K562 (cell line): ENCODE data around the gene CCDC106. TPM values are rescaled to one million over a fixed set of nuclear protein-coding genes. Genes with fewer than 3 reads are reported as not detected.

Source experiments
- ARID1B ChIP-seq: fragments of 450-650 bp; IDR thresholded peaks from 2 replicates; pipeline ENCODE4 v1.6.1; 2016; ENCODE audit warnings: antibody characterized with exemption, mild to moderate bottlenecking, inconsistent platforms
- BCL6 ChIP-seq: fragments of 250-450 bp; sonication (Bioruptor Pico); IDR thresholded peaks from 2 replicates; pipeline ENCODE4 v1.4.0; 2020
- CBFA2T2 ChIP-seq: fragments of 450-650 bp; conservative IDR thresholded peaks from 2 replicates; pipeline ENCODE4 v1.6.1; 2017; ENCODE audit warnings: mild to moderate bottlenecking
- EP300 ChIP-seq: IDR thresholded peaks from 2 replicates; pipeline ENCODE4 v1.6.1; 2012; ENCODE audit warnings: low read length, improper control_type of control experiment
- ETV6 ChIP-seq, 3 experiments: fragments of 150-350 bp in 1 of 3; sonication (generic) in 1 of 3; formaldehyde crosslinking in 1 of 3; IDR thresholded peaks; 2 replicates each; pipeline versions ENCODE4 v1.6.1 to v1.8.0; 2014 to 2022; ENCODE audit warnings: borderline replicate concordance in 2 of 3, low read depth in 2 of 3, antibody characterized with exemption in 1 of 3, low read length in 1 of 3, mild to moderate bottlenecking in 1 of 3, missing genetic modification reagents in 1 of 3
- HEY1 ChIP-seq: fragments of 250-450 bp; sonication (Bioruptor Pico); IDR thresholded peaks from 2 replicates; pipeline ENCODE4 v1.5.0; 2020; ENCODE audit warnings: mild to moderate bottlenecking, moderate library complexity, borderline replicate concordance
- NR1H2 ChIP-seq: sonication (generic); formaldehyde crosslinking; IDR thresholded peaks from 2 replicates; pipeline ENCODE4 v1.4.0; 2020; ENCODE audit warnings: mild to moderate bottlenecking, missing genetic modification reagents
- OTX1 ChIP-seq: fragments of 450-650 bp; formaldehyde crosslinking; IDR thresholded peaks from 2 replicates; pipeline ENCODE4 v1.4.0; 2022; ENCODE audit warnings: mild to moderate bottlenecking
- PPARD ChIP-seq: fragments of 250-450 bp; sonication (Bioruptor Pico); IDR thresholded peaks from 2 replicates; pipeline ENCODE4 v1.8.0; 2022; ENCODE audit warnings: inconsistent platforms, mild to moderate bottlenecking, moderate library complexity
- RFX7 ChIP-seq: fragments of 250-450 bp; sonication (Bioruptor Pico); IDR thresholded peaks from 2 replicates; pipeline ENCODE4 v1.5.1; 2021; ENCODE audit warnings: mild to moderate bottlenecking
- SMARCE1 ChIP-seq: fragments of 450-650 bp; IDR thresholded peaks from 2 replicates; pipeline ENCODE4 v1.7.1; 2016; ENCODE audit warnings: mild to moderate bottlenecking
- TAL1 ChIP-seq: fragments of 450-650 bp; IDR thresholded peaks from 2 replicates; pipeline ENCODE4 v1.6.1; 2016; ENCODE audit warnings: mild to moderate bottlenecking
- U2AF2 ChIP-seq: fragments of 200-400 bp; formaldehyde crosslinking; optimal IDR thresholded peaks from 2 replicates; pipeline ENCODE3; 2017; ENCODE audit warnings: low read depth, mild to moderate bottlenecking, low read length
- ZBTB8A ChIP-seq: fragments of 450-650 bp; IDR thresholded peaks from 2 replicates; pipeline ENCODE4 v1.6.1; 2018; ENCODE audit warnings: mild to moderate bottlenecking, moderate library complexity; ENCODE audit not compliant: partially characterized antibody
- ZNF165 ChIP-seq: fragments of 250-450 bp; sonication (Bioruptor Pico); IDR thresholded peaks from 2 replicates; pipeline ENCODE4 v1.4.0; 2020; ENCODE audit warnings: borderline replicate concordance
- ZNF551 ChIP-seq: fragments of 250-450 bp; sonication (Bioruptor Pico); IDR thresholded peaks from 2 replicates; pipeline ENCODE4 v1.5.0; 2021; ENCODE audit warnings: mild to moderate bottlenecking, moderate library complexity
- ZNF696 ChIP-seq: fragments of 250-450 bp; sonication (Bioruptor Pico); conservative IDR thresholded peaks from 2 replicates; pipeline ENCODE4 v1.4.0; 2020; ENCODE audit warnings: mild to moderate bottlenecking, moderate library complexity
- polyA plus RNA-seq, 8 experiments: library from polyadenylated mRNA; depleted of rRNA in 4 of 8; stranded (reverse) in 5 of 8; unstranded in 3 of 8; fragments of >200 nt; fragmentation: Nextera tagmentation in 2 of 8; fragmentation: Illumina TruSeq in 1 of 8; extraction: Ambion mirVana in 2 of 8; extraction: Trizol in 1 of 8; gene quantifications; 2 replicates each; pipeline versions ENCODE4 v1.2.1 to v1.2.3, GENCODE V29; 2011 to 2014; ENCODE audit warnings: inconsistent platforms in 1 of 8, missing spikeins in 1 of 8
- total RNA-seq, 7 experiments: library from RNA; depleted of rRNA in 6 of 7; stranded (reverse); fragments of >200 nt in 6 of 7; fragmentation: Illumina TruSeq in 2 of 7; extraction: Trizol in 2 of 7; gene quantifications; 2 replicates each; pipeline versions ENCODE4 v1.2.1 to v1.2.3, GENCODE V29; 2011 to 2021; ENCODE audit warnings: low replicate concordance in 1 of 7
- TF ChIP-seq, protein P1 (sequence below): fragments of 250-450 bp; sonication (Bioruptor Pico); IDR thresholded peaks from 2 replicates; pipeline ENCODE4 v1.5.0; 2021; ENCODE audit warnings: mild to moderate bottlenecking, borderline replicate concordance
- TF ChIP-seq, protein P2 (sequence below): fragments of 450-650 bp; IDR thresholded peaks from 2 replicates; pipeline ENCODE4 v1.6.1; 2017; ENCODE audit warnings: antibody characterized with exemption, mild to moderate bottlenecking
- TF ChIP-seq, protein P3 (sequence below): sonication (generic); formaldehyde crosslinking; IDR thresholded peaks from 2 replicates; pipeline ENCODE4 v1.8.0; 2022; ENCODE audit warnings: mild to moderate bottlenecking, low read depth, missing genetic modification reagents
- TF ChIP-seq, protein P4 (sequence below): sonication (generic); formaldehyde crosslinking; IDR thresholded peaks from 2 replicates; pipeline ENCODE4 v1.8.1; 2022; ENCODE audit warnings: missing genetic modification reagents

The CCDC106 gene
- total and polyA plus RNA-seq, 9 of the 15 experiments (the other 6 are each of a cell fraction or from before 2014, with no cell fraction given): 0.10 to 27.5 (median 15.0) TPM; not detected in 1

DNA sequence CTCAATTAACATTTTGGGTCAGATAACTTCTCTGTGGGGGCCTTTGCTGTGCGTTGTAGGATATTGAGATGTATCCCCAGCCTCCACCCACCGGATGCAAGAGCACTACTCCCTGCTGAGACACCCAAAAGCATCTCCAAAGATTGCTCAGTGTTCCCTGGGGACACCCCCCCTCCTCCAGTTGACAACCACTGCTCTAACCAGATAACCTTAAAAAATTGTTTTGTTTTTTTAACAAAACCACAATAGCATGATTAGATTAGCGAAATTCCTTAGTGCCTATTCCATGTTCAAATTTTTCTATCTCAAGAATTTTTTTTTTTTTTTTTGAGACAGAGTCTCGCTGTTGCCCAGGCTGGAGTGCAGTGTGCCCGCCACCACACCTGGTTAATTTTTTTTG lies 24.4 kb downstream of the CCDC106 start (continued):
- TF ChIP-seq CBFA2T2 (peak; percentile 60), NR1H2 (CRISPR knock-in tag) (no peak), PPARD (no peak), ZNF165 (CRISPR knock-in tag) (no peak), RFX7 (CRISPR knock-in tag) (no peak), SMARCE1 (peak; percentile 63; the same call in 1 of the 2 replicates), BCL6 (CRISPR knock-in tag) (no peak), U2AF2 (no peak), ETV6 (IDR thresholded peaks at IDR 0.05; ENCODE audit: borderline replicate concordance in 1 of 2, low read depth in 2 of 2, low read length in 1 of 2) (no peak), ETV6 (CRISPR knock-in tag; IDR thresholded peaks at IDR 0.05; ENCODE audit: borderline replicate concordance) (no peak), ZBTB8A (no peak), TAL1 (peak; percentile 64), ARID1B (peak; percentile 82), EP300 (peak; percentile 61; the same call in 1 of the 2 replicates), ZNF551 (no peak), HEY1 (CRISPR knock-in tag) (no peak), OTX1 (CRISPR knock-in tag) (no peak), ZNF696 (no peak)
- TF ChIP-seq, protein P1, sequence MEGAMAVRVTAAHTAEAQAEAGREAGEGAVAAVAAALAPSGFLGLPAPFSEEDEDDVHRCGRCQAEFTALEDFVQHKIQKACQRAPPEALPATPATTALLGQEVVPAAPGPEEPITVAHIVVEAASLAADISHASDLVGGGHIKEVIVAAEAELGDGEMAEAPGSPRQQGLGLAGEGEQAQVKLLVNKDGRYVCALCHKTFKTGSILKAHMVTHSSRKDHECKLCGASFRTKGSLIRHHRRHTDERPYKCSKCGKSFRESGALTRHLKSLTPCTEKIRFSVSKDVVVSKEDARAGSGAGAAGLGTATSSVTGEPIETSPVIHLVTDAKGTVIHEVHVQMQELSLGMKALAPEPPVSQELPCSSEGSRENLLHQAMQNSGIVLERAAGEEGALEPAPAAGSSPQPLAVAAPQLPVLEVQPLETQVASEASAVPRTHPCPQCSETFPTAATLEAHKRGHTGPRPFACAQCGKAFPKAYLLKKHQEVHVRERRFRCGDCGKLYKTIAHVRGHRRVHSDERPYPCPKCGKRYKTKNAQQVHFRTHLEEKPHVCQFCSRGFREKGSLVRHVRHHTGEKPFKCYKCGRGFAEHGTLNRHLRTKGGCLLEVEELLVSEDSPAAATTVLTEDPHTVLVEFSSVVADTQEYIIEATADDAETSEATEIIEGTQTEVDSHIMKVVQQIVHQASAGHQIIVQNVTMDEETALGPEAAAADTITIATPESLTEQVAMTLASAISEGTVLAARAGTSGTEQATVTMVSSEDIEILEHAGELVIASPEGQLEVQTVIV (CRISPR knock-in tag): no peak
- TF ChIP-seq, protein P2, sequence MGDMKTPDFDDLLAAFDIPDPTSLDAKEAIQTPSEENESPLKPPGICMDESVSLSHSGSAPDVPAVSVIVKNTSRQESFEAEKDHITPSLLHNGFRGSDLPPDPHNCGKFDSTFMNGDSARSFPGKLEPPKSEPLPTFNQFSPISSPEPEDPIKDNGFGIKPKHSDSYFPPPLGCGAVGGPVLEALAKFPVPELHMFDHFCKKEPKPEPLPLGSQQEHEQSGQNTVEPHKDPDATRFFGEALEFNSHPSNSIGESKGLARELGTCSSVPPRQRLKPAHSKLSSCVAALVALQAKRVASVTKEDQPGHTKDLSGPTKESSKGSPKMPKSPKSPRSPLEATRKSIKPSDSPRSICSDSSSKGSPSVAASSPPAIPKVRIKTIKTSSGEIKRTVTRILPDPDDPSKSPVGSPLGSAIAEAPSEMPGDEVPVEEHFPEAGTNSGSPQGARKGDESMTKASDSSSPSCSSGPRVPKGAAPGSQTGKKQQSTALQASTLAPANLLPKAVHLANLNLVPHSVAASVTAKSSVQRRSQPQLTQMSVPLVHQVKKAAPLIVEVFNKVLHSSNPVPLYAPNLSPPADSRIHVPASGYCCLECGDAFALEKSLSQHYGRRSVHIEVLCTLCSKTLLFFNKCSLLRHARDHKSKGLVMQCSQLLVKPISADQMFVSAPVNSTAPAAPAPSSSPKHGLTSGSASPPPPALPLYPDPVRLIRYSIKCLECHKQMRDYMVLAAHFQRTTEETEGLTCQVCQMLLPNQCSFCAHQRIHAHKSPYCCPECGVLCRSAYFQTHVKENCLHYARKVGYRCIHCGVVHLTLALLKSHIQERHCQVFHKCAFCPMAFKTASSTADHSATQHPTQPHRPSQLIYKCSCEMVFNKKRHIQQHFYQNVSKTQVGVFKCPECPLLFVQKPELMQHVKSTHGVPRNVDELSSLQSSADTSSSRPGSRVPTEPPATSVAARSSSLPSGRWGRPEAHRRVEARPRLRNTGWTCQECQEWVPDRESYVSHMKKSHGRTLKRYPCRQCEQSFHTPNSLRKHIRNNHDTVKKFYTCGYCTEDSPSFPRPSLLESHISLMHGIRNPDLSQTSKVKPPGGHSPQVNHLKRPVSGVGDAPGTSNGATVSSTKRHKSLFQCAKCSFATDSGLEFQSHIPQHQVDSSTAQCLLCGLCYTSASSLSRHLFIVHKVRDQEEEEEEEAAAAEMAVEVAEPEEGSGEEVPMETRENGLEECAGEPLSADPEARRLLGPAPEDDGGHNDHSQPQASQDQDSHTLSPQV: peak; percentile 19; the same call in 1 of the 2 replicates
- TF ChIP-seq, protein P3, sequence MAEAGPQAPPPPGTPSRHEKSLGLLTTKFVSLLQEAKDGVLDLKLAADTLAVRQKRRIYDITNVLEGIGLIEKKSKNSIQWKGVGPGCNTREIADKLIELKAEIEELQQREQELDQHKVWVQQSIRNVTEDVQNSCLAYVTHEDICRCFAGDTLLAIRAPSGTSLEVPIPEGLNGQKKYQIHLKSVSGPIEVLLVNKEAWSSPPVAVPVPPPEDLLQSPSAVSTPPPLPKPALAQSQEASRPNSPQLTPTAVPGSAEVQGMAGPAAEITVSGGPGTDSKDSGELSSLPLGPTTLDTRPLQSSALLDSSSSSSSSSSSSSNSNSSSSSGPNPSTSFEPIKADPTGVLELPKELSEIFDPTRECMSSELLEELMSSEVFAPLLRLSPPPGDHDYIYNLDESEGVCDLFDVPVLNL (CRISPR knock-in tag): no peak
- TF ChIP-seq, protein P4, sequence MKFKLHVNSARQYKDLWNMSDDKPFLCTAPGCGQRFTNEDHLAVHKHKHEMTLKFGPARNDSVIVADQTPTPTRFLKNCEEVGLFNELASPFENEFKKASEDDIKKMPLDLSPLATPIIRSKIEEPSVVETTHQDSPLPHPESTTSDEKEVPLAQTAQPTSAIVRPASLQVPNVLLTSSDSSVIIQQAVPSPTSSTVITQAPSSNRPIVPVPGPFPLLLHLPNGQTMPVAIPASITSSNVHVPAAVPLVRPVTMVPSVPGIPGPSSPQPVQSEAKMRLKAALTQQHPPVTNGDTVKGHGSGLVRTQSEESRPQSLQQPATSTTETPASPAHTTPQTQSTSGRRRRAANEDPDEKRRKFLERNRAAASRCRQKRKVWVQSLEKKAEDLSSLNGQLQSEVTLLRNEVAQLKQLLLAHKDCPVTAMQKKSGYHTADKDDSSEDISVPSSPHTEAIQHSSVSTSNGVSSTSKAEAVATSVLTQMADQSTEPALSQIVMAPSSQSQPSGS: no peak
